ENCODE measurements around the gene EFS. TPM values are rescaled to one million over a fixed set of nuclear protein-coding genes. Genes with fewer than 3 reads are reported as not detected.

Gene EFS
- total and polyA plus RNA-seq, 10 of the 15 experiments (the other 5 are each of a cell fraction or from before 2014, with no cell fraction given) = 0.08 TPM; not detected in 9

DNA sequence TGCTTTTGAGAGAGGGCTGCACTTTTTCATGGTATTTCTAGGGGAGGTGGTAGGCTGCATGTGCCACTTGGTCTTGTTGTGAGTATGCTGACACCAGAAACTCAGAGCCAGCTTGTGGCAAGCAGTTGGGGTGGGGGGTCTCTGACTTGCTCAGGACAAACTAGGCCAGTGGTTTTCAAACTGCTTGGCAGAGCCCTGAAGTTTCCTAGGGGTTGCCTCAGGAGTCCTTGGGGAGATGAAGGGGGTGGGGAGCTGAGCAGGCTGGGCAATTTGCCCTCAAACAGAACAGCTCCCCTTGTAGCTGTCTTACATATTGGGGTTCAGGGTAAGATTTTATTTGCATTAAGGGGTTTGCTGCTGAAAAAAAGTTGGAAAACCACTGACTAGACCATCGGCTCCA is 54.4 kb downstream of the EFS start (continued):
- TF ChIP-seq, protein P1, sequence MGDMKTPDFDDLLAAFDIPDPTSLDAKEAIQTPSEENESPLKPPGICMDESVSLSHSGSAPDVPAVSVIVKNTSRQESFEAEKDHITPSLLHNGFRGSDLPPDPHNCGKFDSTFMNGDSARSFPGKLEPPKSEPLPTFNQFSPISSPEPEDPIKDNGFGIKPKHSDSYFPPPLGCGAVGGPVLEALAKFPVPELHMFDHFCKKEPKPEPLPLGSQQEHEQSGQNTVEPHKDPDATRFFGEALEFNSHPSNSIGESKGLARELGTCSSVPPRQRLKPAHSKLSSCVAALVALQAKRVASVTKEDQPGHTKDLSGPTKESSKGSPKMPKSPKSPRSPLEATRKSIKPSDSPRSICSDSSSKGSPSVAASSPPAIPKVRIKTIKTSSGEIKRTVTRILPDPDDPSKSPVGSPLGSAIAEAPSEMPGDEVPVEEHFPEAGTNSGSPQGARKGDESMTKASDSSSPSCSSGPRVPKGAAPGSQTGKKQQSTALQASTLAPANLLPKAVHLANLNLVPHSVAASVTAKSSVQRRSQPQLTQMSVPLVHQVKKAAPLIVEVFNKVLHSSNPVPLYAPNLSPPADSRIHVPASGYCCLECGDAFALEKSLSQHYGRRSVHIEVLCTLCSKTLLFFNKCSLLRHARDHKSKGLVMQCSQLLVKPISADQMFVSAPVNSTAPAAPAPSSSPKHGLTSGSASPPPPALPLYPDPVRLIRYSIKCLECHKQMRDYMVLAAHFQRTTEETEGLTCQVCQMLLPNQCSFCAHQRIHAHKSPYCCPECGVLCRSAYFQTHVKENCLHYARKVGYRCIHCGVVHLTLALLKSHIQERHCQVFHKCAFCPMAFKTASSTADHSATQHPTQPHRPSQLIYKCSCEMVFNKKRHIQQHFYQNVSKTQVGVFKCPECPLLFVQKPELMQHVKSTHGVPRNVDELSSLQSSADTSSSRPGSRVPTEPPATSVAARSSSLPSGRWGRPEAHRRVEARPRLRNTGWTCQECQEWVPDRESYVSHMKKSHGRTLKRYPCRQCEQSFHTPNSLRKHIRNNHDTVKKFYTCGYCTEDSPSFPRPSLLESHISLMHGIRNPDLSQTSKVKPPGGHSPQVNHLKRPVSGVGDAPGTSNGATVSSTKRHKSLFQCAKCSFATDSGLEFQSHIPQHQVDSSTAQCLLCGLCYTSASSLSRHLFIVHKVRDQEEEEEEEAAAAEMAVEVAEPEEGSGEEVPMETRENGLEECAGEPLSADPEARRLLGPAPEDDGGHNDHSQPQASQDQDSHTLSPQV (IDR thresholded peaks at IDR 0.05) = no peak
- TF ChIP-seq, protein P2, sequence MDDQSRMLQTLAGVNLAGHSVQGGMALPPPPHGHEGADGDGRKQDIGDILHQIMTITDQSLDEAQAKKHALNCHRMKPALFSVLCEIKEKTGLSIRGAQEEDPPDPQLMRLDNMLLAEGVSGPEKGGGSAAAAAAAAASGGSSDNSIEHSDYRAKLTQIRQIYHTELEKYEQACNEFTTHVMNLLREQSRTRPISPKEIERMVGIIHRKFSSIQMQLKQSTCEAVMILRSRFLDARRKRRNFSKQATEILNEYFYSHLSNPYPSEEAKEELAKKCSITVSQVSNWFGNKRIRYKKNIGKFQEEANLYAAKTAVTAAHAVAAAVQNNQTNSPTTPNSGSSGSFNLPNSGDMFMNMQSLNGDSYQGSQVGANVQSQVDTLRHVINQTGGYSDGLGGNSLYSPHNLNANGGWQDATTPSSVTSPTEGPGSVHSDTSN (IDR thresholded peaks at IDR 0.05; ENCODE audit: insufficient replicate concordance, low read depth, low read length) = no peak

DNA sequence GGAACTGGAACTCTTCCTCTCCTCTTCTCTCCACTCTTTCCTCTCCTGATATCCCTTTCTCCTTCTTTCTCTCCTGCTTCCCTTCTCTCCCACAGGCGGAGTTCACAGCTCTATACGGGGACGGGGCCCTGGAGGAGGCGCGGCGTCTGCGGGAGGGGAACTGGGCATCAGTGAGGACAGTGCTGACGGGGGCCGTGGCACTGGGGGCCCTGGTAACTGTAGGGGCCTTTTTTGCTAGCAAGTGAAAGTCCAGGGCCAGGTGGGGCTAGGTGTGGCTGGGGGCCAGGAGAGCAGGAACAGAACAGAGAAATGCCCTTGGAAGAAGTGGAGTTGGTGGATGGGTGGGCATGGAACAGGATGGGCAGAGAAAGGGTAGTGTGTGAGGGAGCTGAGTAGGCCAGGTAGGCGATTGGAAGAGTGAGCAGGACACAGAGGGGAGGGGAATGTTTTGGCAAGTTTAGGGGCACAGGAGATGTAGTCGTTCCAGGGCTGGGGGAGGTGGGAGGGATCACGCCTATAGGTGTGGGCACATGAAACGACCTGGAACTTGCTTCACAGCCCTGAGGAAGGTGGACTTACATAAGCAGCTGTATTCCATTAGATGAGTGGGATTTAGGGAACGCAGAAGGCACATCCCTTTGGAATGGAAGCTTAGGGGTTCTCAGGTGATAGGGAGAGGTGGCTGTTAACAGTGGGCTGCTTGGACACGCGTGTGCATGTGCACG is 56.1 kb downstream of the EFS start:
- no peak for TF ChIP-seq JUND (IDR thresholded peaks at IDR 0.05; ENCODE audit: low read depth, low read length)
- TF ChIP-seq RELA (IDR thresholded peaks at IDR 0.05; ENCODE audit: borderline replicate concordance, partially characterized antibody) = no peak
- TF ChIP-seq ESRRA (IDR thresholded peaks at IDR 0.05; ENCODE audit: low read length) = no peak
- TF ChIP-seq JUNB (IDR thresholded peaks at IDR 0.05) = no peak
- no peak for TF ChIP-seq CREM (IDR thresholded peaks at IDR 0.05; ENCODE audit: low read depth)
- TF ChIP-seq, protein P3, sequence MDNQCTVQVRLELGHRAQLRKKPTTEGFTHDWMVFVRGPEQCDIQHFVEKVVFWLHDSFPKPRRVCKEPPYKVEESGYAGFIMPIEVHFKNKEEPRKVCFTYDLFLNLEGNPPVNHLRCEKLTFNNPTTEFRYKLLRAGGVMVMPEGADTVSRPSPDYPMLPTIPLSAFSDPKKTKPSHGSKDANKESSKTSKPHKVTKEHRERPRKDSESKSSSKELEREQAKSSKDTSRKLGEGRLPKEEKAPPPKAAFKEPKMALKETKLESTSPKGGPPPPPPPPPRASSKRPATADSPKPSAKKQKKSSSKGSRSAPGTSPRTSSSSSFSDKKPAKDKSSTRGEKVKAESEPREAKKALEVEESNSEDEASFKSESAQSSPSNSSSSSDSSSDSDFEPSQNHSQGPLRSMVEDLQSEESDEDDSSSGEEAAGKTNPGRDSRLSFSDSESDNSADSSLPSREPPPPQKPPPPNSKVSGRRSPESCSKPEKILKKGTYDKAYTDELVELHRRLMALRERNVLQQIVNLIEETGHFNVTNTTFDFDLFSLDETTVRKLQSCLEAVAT (IDR thresholded peaks at IDR 0.05) = no peak
- no peak for TF ChIP-seq ZNF384 (IDR thresholded peaks at IDR 0.05; ENCODE audit: borderline replicate concordance, low read depth, low read length)
- intact Hi-C loops (cut with micrococcal nuclease; ENCODE audit: unreplicated experiment) = no loop called here
- no peak for DNase-seq (ENCODE audit: low read depth, low spot score)
- ChIA-PET RAD21 (ENCODE audit: unreplicated experiment) (interaction anchor here (8.7 kb wide), 1 partner anchor 13 kb away, joined by 103 read pairs; the partner anchor contains the start of gene PABPN1), CTCF (interaction anchor here (2.0 to 4.5 kb wide), 2 partner anchors 12 to 14 kb away, joined by 11 to 37 read pairs; partner anchors contain the start of gene PABPN1), POLR2A (interaction anchor here (0.7 to 3.7 kb wide), 3 partner anchors 8 to 12 kb away, joined by 6 to 55 read pairs (median 15); partner anchors contain the start of gene PABPN1), SMC1A (ENCODE audit: uncharacterized antibody, unreplicated experiment) (interaction anchor here (1.2 to 2.5 kb wide), 3 partner anchors 12 to 18 kb away, joined by 3 to 10 read pairs (median 5); partner anchors contain the start of gene PABPN1)
- in situ Hi-C loops (cut with MboI) = loop anchor here (10.0 to 25.0 kb wide), 2 partner anchors 803 to 1126 kb away; partner anchors contain the start of genes DCAF11 and NRL
- ATAC-seq = no peak
- peak overlapping the region; percentile 80 for H3K4me2 ChIP-seq (ENCODE audit: control insufficient read depth, insufficient read depth)
- no peaks in the 10 kb centered on the region for H4K20me1 ChIP-seq (ENCODE audit: control insufficient read depth, insufficient read depth)
- H3K36me3 ChIP-seq (ENCODE audit: control insufficient read depth in 2 of 2, insufficient read depth in 2 of 2, low read length in 1 of 2) = no peaks in the 10 kb centered on the region; a peak in 1 of 4 replicates
- no peak for FAIRE-seq
- H3K4me1 ChIP-seq (ENCODE audit: control insufficient read depth, insufficient read depth, low read length) = peaks cover 17% of the 10 kb centered on the region
- no peaks in the 10 kb centered on the region for H3K9me3 ChIP-seq (replicated peaks; ENCODE audit: control insufficient read depth, insufficient read depth, low read length)
- peaks cover 27% of the 10 kb centered on the region for H3K79me2 ChIP-seq (ENCODE audit: control insufficient read depth, insufficient read depth, low read length)
- no peak overlapping the region for H2AFZ ChIP-seq (ENCODE audit: control insufficient read depth, low read depth, low read length)
- no peak overlapping the region for H3K9ac ChIP-seq (ENCODE audit: control insufficient read depth, insufficient read depth, low read length)
- H3K27ac ChIP-seq (ENCODE audit: control insufficient read depth, insufficient read depth) = no peak overlapping the region
- H3K4me3 ChIP-seq = no peak overlapping the region
- 89% methylated on average over 17 of the region's 17 CpGs for WGBS (ENCODE audit: insufficient coverage, insufficient replicate concordance, low lambda C conversion rate, missing lambda C conversion rate)
- no peaks in the 10 kb centered on the region for H3K27me3 ChIP-seq (replicated peaks in 1 of 2; ENCODE audit: control insufficient read depth in 2 of 2, insufficient read depth in 2 of 2, low read length in 1 of 2)
- no TSS peak for BruUV-seq (replicated peaks)
